ENCODE measurements around the gene ACTL6B.

Gene ACTL6B

GRCh38 chr7:100687261-100687660 lies 31.0 kb upstream of the ACTL6B start:
- Histone ChIP-seq H3K4me1 (ENCODE audit: insufficient read depth, insufficient read length) (peaks cover 11% of the 10 kb centered on the region), H3K36me3 (ENCODE audit: insufficient read depth, insufficient read length, low read length) (peaks cover 75% of the 10 kb centered on the region), H3K4me3 (ENCODE audit: insufficient read length, low read depth) (no peak overlapping the region), H3K9ac (ENCODE audit: insufficient read length, low read depth) (no peak overlapping the region), H3K9me3 (ENCODE audit: insufficient read depth, low read length) (peaks cover 10% of the 10 kb centered on the region; the same call in 1 of the 2 replicates), H3K27me3 (ENCODE audit: insufficient read depth, insufficient read length) (no peaks in the 10 kb centered on the region)
- TF ChIP-seq ZNF274 (IDR thresholded peaks at IDR 0.05; ENCODE audit: low read depth, low read length) = no peak
- no peak for TF ChIP-seq SUZ12 (IDR thresholded peaks at IDR 0.05; ENCODE audit: extremely low read depth, insufficient read depth, insufficient read length)
- TF ChIP-seq YY1 (IDR thresholded peaks at IDR 0.05; ENCODE audit: insufficient read depth, insufficient read length) = no peak
- no peak for DNase-seq (ENCODE audit: low read depth, low spot score)

- no peak overlapping the region for H3K9ac ChIP-seq (ENCODE audit: insufficient read length, low read depth)
- TF ChIP-seq YY1 (IDR thresholded peaks at IDR 0.05; ENCODE audit: insufficient read depth, insufficient read length) = no peak
- TF ChIP-seq ZNF274 (IDR thresholded peaks at IDR 0.05; ENCODE audit: low read depth, low read length) = no peak
- no peak for TF ChIP-seq SUZ12 (IDR thresholded peaks at IDR 0.05; ENCODE audit: extremely low read depth, insufficient read depth, insufficient read length)
- no peak overlapping the region for H3K4me3 ChIP-seq (ENCODE audit: insufficient read length, low read depth)
- peaks cover 12% of the 10 kb centered on the region for H3K4me1 ChIP-seq (ENCODE audit: insufficient read depth, insufficient read length)
- H3K27me3 ChIP-seq (ENCODE audit: insufficient read depth, insufficient read length) = no peaks in the 10 kb centered on the region
- H3K36me3 ChIP-seq (ENCODE audit: insufficient read depth, insufficient read length, low read length) = peaks cover 79% of the 10 kb centered on the region
- no peak for DNase-seq (ENCODE audit: low read depth, low spot score)
- peaks cover 10% of the 10 kb centered on the region; the same call in 1 of the 2 replicates for H3K9me3 ChIP-seq (ENCODE audit: insufficient read depth, low read length)
Observed at GRCh38 chr7:100686822-100687211, 30.6 kb upstream of the ACTL6B start.

- Histone ChIP-seq H3K36me3 (ENCODE audit: insufficient read depth, insufficient read length, low read length) (peaks cover 84% of the 10 kb centered on the region), H3K4me1 (ENCODE audit: insufficient read depth, insufficient read length) (peaks cover 14% of the 10 kb centered on the region), H3K4me3 (ENCODE audit: insufficient read length, low read depth) (no peak overlapping the region), H3K9me3 (ENCODE audit: insufficient read depth, low read length) (peaks cover 10% of the 10 kb centered on the region; the same call in 1 of the 2 replicates), H3K27me3 (ENCODE audit: insufficient read depth, insufficient read length) (no peaks in the 10 kb centered on the region), H3K9ac (ENCODE audit: insufficient read length, low read depth) (no peak overlapping the region)
- no peak for DNase-seq (ENCODE audit: low read depth, low spot score)
- TF ChIP-seq YY1 (IDR thresholded peaks at IDR 0.05; ENCODE audit: insufficient read depth, insufficient read length) = no peak
- TF ChIP-seq SUZ12 (IDR thresholded peaks at IDR 0.05; ENCODE audit: extremely low read depth, insufficient read depth, insufficient read length) = no peak
- TF ChIP-seq ZNF274 (IDR thresholded peaks at IDR 0.05; ENCODE audit: low read depth, low read length) = no peak
Observed at GRCh38 chr7:100686201-100686821, 30.1 kb upstream of the ACTL6B start.

- peaks cover 14% of the 10 kb centered on the region for H3K4me1 ChIP-seq (ENCODE audit: insufficient read depth, insufficient read length)
- peaks cover 85% of the 10 kb centered on the region for H3K36me3 ChIP-seq (ENCODE audit: insufficient read depth, insufficient read length, low read length)
- H3K27me3 ChIP-seq (ENCODE audit: insufficient read depth, insufficient read length) = no peaks in the 10 kb centered on the region
- H3K9me3 ChIP-seq (ENCODE audit: insufficient read depth, low read length) = peaks cover 10% of the 10 kb centered on the region; the same call in 1 of the 2 replicates
- DNase-seq (ENCODE audit: low read depth, low spot score) = no peak
- H3K9ac ChIP-seq (ENCODE audit: insufficient read length, low read depth) = no peak overlapping the region
- TF ChIP-seq YY1 (IDR thresholded peaks at IDR 0.05; ENCODE audit: insufficient read depth, insufficient read length) = no peak
- no peak for TF ChIP-seq SUZ12 (IDR thresholded peaks at IDR 0.05; ENCODE audit: extremely low read depth, insufficient read depth, insufficient read length)
- no peak for TF ChIP-seq ZNF274 (IDR thresholded peaks at IDR 0.05; ENCODE audit: low read depth, low read length)
- H3K4me3 ChIP-seq (ENCODE audit: insufficient read length, low read depth) = no peak overlapping the region
Observed at GRCh38 chr7:100685631-100686145, 29.4 kb upstream of the ACTL6B start.

- TF ChIP-seq YY1 (IDR thresholded peaks at IDR 0.05; ENCODE audit: insufficient read depth, insufficient read length) = no peak
- no peak for TF ChIP-seq SUZ12 (IDR thresholded peaks at IDR 0.05; ENCODE audit: extremely low read depth, insufficient read depth, insufficient read length)
- TF ChIP-seq ZNF274 (IDR thresholded peaks at IDR 0.05; ENCODE audit: low read depth, low read length) = no peak
- H3K9ac ChIP-seq (ENCODE audit: insufficient read length, low read depth) = no peak overlapping the region
- H3K27me3 ChIP-seq (ENCODE audit: insufficient read depth, insufficient read length) = no peaks in the 10 kb centered on the region
- H3K4me1 ChIP-seq (ENCODE audit: insufficient read depth, insufficient read length) = peaks cover 18% of the 10 kb centered on the region
- no peak overlapping the region for H3K4me3 ChIP-seq (ENCODE audit: insufficient read length, low read depth)
- DNase-seq (ENCODE audit: low read depth, low spot score) = no peak
- peaks cover 89% of the 10 kb centered on the region for H3K36me3 ChIP-seq (ENCODE audit: insufficient read depth, insufficient read length, low read length)
- peaks cover 8% of the 10 kb centered on the region; the same call in 1 of the 2 replicates for H3K9me3 ChIP-seq (ENCODE audit: insufficient read depth, low read length)
Observed at GRCh38 chr7:100685049-100685605, 28.9 kb upstream of the ACTL6B start.

- no peak for DNase-seq (ENCODE audit: low read depth, low spot score)
- H3K9ac ChIP-seq (ENCODE audit: insufficient read length, low read depth) = no peak overlapping the region
- H3K9me3 ChIP-seq (ENCODE audit: insufficient read depth, low read length) = peaks cover 3% of the 10 kb centered on the region; the same call in 1 of the 2 replicates
- H3K36me3 ChIP-seq (ENCODE audit: insufficient read depth, insufficient read length, low read length) = peaks cover 87% of the 10 kb centered on the region
- H3K27me3 ChIP-seq (ENCODE audit: insufficient read depth, insufficient read length) = no peaks in the 10 kb centered on the region
- no peak overlapping the region for H3K4me3 ChIP-seq (ENCODE audit: insufficient read length, low read depth)
- peaks cover 15% of the 10 kb centered on the region for H3K4me1 ChIP-seq (ENCODE audit: insufficient read depth, insufficient read length)
- no peak for TF ChIP-seq ZNF274 (IDR thresholded peaks at IDR 0.05; ENCODE audit: low read depth, low read length)
- TF ChIP-seq SUZ12 (IDR thresholded peaks at IDR 0.05; ENCODE audit: extremely low read depth, insufficient read depth, insufficient read length) = no peak
- no peak for TF ChIP-seq YY1 (IDR thresholded peaks at IDR 0.05; ENCODE audit: insufficient read depth, insufficient read length)
Observed at GRCh38 chr7:100684534-100685042, 28.3 kb upstream of the ACTL6B start.
